A172 (cell line): ENCODE results near the gene CTSL. TPM values are rescaled to one million over a fixed set of nuclear protein-coding genes. Genes with fewer than 3 reads are reported as not detected.
"Not testable (repeated sequence)": the region's sequence is repeated elsewhere in the genome, so short reads cannot be mapped to it uniquely, and the experiment has no call there.

Experiments used
- DNase-seq: peaks from one replicate; pipeline ENCODE4 v3.0.0-alpha.2; 2015; ENCODE audit warnings: low spot score
- total RNA-seq: library from RNA; depleted of rRNA; stranded (reverse); fragments of >200 nt; shearing (Covaris generic); gene quantifications from 2 replicates; pipeline ENCODE4 v1.2.3, GENCODE V29; 2014; rRNA removed

CTSL gene
- total RNA-seq, 1 experiment from 2014 or later, result 350 TPM

DNA sequence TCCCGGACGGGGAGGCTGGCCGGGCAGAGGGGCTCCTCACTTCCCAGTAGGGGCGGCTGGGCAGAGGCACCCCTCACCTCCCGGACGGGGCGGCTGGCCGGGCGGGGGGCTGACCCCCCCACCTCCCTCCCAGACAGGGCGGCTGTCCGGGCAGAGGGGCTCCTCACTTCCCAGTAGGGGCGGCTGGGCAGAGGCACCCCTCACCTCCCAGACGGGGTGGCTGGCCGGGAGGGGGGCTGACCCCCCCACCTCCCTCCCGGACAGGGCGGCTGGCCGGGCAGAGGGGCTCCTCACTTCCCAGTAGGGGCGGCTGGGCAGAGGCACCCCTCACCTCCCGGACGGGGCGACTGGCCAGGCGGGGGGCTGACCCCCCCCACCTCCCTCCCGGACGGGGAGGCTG lies 32.4 kb downstream of the CTSL start:
- not testable (repeated sequence) for DNase-seq

DNA sequence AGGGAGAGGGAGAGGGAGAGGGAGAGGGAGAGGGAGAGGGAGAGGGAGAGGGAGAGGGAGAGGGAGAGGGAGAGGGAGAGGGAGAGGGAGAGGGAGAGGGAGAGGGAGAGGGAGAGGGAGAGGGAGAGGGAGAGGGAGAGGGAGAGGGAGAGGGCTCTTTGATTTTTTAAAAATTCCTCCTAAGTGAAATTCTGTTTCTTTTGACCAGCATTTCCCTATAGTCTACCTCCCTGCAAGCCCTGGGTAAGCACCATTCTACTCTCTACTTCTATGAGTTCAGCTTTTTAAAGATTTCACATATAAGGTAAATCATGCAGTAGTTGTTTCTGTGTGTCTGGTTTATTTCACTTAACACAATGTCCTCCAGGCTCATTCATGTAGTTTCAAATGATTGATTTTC lies 34.1 kb downstream of the CTSL start:
- DNase-seq, result not testable (repeated sequence)

DNA sequence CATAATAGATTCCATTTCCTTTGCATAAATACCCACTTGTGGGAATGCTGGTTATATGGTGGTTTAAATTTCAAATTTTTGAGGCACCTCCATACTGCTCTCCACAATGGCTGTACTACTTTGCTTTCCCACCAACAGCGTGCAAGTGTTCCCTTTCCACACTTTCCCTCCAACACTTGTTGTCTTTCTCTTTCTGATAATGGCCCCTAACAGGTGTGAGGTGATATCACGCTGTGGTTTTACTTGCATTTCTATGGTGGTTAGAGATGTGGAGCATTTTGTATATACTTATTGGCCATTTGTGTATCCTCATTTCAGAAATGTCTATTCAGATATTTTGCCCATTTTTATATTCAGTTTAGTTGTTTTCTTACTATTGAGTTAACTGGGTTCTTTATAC lies 34.6 kb downstream of the CTSL start:
- no peak for DNase-seq

DNA sequence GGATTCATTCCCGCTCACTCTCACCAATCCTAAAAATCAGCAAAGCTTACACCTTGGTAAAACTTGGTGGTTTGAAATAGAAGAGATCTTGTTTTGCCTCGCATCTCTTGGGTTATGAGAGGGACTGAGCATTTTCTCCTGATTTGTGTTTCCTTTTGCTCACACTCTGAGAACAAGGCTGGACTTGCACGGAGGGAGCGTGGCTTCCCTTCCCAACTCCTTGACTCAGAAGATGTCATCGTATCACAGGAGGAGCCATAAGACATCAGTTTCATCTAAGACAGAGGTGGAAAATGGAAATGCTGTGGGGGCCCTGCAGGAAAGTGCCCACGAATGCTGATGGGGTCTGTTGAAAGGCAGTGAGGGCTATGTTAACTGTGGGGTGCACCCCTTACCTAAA lies 37.4 kb downstream of the CTSL start:
- no peak for DNase-seq

DNA sequence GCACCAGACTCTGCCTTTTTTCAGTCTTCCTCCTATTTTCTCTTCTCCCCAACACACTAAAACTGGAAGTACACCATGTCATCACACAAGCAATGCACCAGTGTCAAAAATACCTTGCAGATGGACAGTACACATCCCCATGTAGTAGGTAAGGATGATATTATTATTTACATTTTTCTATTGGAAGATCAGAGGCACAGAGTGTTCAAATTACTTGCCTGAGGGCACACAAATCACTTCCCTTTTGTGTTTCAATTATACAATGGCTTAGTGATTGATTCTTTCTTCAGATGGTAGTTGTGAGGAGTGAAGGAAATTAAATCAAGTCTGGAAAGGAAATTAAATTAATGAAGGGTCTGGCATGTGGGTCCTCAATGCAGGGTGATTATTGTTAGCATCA lies 39.6 kb downstream of the CTSL start:
- no peak for DNase-seq

DNA sequence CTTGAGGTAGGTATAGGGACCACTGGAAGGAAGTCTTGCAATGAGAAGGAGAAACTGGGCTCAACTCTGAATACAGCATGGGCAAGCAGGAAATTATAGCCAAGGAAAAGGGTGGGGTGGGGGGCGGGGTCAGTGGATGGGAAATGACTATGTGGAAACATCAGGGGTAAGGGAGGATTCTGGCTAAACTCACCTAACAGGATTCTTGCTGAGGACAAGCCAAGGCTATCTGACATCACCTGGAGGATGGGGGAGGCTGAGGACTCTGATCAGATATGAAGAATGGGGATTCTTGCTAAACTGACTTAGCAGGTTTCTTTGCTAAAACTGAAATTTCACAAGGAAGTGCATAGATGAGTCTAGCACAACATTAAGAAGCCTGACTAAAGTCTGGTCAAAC lies 40.8 kb downstream of the CTSL start:
- DNase-seq, result peak; percentile 19

DNA sequence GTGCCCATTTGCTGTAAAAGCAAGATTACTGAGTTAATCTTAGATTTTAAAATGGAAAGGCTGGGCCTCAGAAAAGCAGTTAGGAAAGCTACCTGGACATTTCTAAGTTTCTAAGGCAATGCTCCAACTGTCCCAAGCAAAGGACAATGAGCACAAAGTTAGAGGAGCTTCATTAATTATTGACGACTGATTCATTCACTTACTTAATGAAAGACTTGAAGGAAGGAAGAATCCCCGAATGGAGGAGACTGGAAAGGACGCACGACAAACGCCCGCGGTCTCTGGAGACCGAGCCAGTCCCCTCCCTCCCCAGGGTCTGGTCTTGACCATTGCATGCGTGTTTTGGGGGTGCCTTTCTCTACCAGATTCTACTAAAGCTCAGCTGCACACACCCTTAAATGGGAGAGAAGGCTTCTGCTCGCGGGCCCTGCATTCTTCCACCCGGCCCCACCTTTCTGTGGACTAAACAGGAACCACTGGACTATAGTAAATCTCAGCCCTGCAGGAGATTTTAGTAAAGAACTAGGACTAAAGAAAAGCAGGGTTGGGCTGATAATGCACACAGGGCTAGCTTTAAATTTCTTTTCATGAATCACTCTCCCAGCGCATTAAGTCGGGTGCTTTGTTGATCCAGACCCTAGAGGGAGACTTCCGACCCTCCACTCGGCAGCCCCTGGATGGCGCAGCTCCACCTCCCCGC lies 44.8 kb downstream of the CTSL start:
- no peak for DNase-seq

DNA sequence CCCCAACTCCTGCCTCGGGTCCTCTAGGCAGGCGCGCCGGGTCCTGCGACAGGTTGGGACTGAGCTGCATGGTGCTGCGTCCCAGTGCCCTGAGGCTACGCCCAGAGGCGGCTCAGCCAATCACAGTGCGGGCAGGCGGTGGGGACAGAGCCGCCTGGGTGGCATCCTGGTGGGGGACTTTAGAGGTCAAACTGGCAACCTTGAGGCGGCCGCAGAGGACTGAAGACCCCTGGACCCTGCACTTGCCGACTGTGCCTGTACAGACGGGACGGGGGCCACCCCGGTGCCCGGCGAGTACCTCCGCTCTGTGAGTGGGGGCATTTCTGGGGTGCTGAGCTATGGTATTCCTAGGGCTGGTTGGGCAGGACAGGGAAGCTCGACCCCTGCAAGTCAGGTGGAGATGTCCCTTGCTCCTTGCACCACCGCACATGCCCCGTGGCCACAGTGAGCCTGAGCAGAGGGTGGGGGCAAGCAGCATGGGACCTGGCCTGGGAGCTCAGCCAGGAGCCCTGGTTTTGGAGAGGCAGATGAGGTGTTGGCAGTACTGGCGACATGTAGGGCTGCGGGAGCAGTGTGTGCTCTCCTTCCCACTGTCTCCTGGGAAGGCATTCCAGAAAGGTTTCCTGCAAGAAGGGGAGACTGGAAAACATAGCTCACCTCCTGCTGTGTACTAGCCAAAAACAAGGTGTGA lies 45.5 kb downstream of the CTSL start:
- no peak for DNase-seq

DNA sequence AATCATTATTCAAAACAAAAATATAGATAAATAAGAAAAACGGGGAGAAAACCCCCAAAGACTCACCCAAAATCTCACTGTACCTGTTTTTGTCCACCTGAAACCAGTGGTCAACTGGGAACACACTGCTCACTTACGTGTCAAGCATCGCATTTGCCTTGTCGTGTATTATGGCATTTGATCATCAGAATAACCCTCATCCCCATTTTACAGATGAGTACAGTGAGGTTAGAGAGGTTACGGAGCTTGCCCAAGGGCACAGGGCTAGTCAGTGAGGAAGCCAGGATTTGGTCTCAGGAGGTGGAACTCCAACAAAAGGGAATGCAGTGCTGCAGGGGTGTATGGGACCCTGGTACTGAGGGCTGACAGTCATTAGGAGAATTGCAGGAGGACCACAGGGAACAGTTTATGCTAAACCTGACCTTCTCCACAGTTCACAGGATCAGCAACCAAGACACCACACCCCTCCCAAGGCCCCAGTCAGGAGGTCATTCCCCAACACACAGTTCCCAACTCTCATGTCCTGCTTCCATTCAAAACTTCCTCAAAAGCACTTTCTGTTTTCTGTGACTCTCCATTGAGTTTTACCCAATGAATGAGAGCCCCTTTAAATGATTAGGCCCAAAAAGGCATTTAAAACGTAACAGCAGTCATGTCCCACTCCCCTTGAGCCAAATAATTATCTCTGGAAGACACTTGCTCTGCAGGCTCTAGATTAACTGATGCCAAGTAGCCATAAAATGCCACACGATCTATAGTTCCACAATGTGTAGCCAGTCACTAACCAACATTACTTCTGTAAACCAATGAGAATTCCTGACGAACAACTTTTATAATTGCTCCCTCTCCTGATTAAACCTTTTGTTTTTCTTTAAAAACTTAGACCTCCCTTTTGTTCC lies 50.8 kb downstream of the CTSL start:
- DNase-seq, result no peak

DNA sequence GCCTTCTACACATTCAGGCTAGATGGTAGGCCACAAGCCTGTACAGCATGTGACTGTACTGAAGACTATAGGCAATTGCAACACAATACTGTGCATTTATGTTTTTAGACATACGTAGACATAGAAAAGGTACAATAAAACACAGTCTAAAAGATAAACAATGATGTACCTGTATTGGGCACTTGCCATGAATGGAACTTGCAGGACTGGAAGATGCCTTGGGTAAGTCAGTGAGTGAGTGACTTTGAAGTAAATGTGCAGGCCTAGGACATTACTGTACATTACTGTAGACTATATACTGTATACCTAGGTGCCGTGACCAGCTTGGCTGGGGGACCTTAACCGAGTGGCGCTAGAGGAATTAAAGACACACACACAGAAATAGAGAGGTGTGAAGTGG lies 53.1 kb downstream of the CTSL start:
- no peak for DNase-seq

Other genes starting within 250 kb of the CTSL start
- gene DAPK1, start 228.3 kb upstream of the CTSL start, total RNA-seq, result 17.7 and 25.5 TPM in 2 replicates
- gene SPATA31E1, start 156.8 kb downstream of the CTSL start, total RNA-seq, result not detected in 2 replicates
- not detected in 2 replicates for gene SPATA31C1, start 191.8 kb downstream of the CTSL start, total RNA-seq
- 7.7 and 17.7 TPM in 2 replicates for gene CDK20, start 248.4 kb downstream of the CTSL start, total RNA-seq